DMS53 treated with DMSO at 0.1 percent for 48 hours (cell line): ENCODE measurements around the gene CD14.
"Not testable (repeated sequence)": the region's sequence is repeated elsewhere in the genome, so short reads cannot be mapped to it uniquely, and the experiment has no call there.

Experiments
- DNase-seq: peaks from one replicate; lab custom pipeline; 2025; ENCODE audit not compliant: unreplicated experiment; lab: John Stamatoyannopoulos, UW

CD14 gene

GRCh38 chr5:140635291-140636257 is 2.6 kb upstream of the CD14 start:
- no peak for DNase-seq

GRCh38 chr5:140634103-140634502 is 1.1 kb upstream of the CD14 start:
- DNase-seq, result no peak

- no peak for DNase-seq
These were observed 526 bp upstream of the CD14 start for GRCh38 chr5:140633501-140633900.

- DNase-seq, result peak; percentile 72
These were observed 482 bp downstream of the CD14 start for GRCh38 chr5:140632366-140633020.

GRCh38 chr5:140631831-140632365 is 1.1 kb downstream of the CD14 start:
- DNase-seq, result peak; percentile 72

GRCh38 chr5:140631036-140631417 is 1.9 kb downstream of the CD14 start:
- no peak for DNase-seq

- no peak for DNase-seq
These were observed 2.5 kb downstream of the CD14 start for GRCh38 chr5:140630292-140631035.

- DNase-seq, result no peak
These were observed 4.3 kb downstream of the CD14 start for GRCh38 chr5:140628711-140629110.

GRCh38 chr5:140627972-140628371 is 5.0 kb downstream of the CD14 start:
- DNase-seq, result no peak

GRCh38 chr5:140624886-140625285 is 8.1 kb downstream of the CD14 start:
- DNase-seq, result not testable (repeated sequence)

GRCh38 chr5:140623061-140623460 is 9.9 kb downstream of the CD14 start:
- not testable (repeated sequence) for DNase-seq

- no peak for DNase-seq
These were observed 10.7 kb downstream of the CD14 start for GRCh38 chr5:140622301-140622700.

- no peak for DNase-seq
These were observed 21.9 kb downstream of the CD14 start for GRCh38 chr5:140611020-140611521.

- no peak for DNase-seq
These were observed 23.8 kb downstream of the CD14 start for GRCh38 chr5:140609126-140609525.

- no peak for DNase-seq
These were observed 24.3 kb downstream of the CD14 start for GRCh38 chr5:140608722-140609121.

GRCh38 chr5:140607031-140607430 is 25.9 kb downstream of the CD14 start:
- DNase-seq, result no peak

GRCh38 chr5:140605879-140606278 is 27.1 kb downstream of the CD14 start:
- no peak for DNase-seq

GRCh38 chr5:140603734-140604133 is 29.2 kb downstream of the CD14 start:
- DNase-seq, result no peak

GRCh38 chr5:140603446-140603698 is 29.6 kb downstream of the CD14 start:
- DNase-seq, result not testable (repeated sequence)

- no peak for DNase-seq
These were observed 30.8 kb downstream of the CD14 start for GRCh38 chr5:140602147-140602546.

- DNase-seq, result no peak
These were observed 32.9 kb downstream of the CD14 start for GRCh38 chr5:140600096-140600495.
